H1 (cell line): ENCODE results near the gene TBC1D9.

Experiments used
- ASH2L ChIP-seq: fragments of 200-600, 300-600 bp; sonication (generic); IDR thresholded peaks from one replicate; pipeline ENCODE4 v1.7.1; 2017; ENCODE audit warnings: low read length
- CTCF ChIP-seq, 3 experiments: IDR thresholded peaks; 1 replicate in 2 of 3; 2 replicates in 1 of 3; pipeline versions ENCODE4 v1.5.1 to v1.6.1; 2011; ENCODE audit warnings: low read length in 3 of 3, mild to moderate bottlenecking in 3 of 3, inconsistent platforms in 2 of 3, low read depth in 1 of 3, moderate library complexity in 1 of 3; ENCODE audit not compliant: insufficient read depth in 1 of 3; ENCODE audit errors: control extremely low read depth in 1 of 3
- EGR1 ChIP-seq: IDR thresholded peaks from 2 replicates; pipeline ENCODE4 v1.6.1; 2011; ENCODE audit warnings: low read depth, low read length, borderline replicate concordance
- EZH2 ChIP-seq: fragments of 200-600 bp; sonication (generic); IDR thresholded peaks from 2 replicates; pipeline ENCODE4 v1.7.1; 2012; ENCODE audit warnings: low read depth, mild to moderate bottlenecking, moderate library complexity, low read length, inconsistent platforms; ENCODE audit not compliant: severe bottlenecking
- JUND ChIP-seq: IDR thresholded peaks from 2 replicates; pipeline ENCODE4 v1.6.1; 2011; ENCODE audit warnings: mild to moderate bottlenecking, improper control_type of control experiment, low read length
- KDM1A ChIP-seq: fragments of 200-600, 300-600 bp; sonication (generic); IDR thresholded peaks from 2 replicates; pipeline ENCODE4 v1.7.1; 2016; ENCODE audit warnings: mild to moderate bottlenecking, low read length, borderline replicate concordance
- KDM5A ChIP-seq: fragments of 200-600 bp; IDR thresholded peaks from 2 replicates; pipeline ENCODE4 v1.7.1; 2012; ENCODE audit warnings: mild to moderate bottlenecking, low read length, inconsistent platforms, mixed read lengths
- POLR2AphosphoS5 ChIP-seq: IDR thresholded peaks from 2 replicates; pipeline ENCODE4 v1.6.1; 2011; ENCODE audit warnings: low read depth, low read length
- SRF ChIP-seq: IDR thresholded peaks from 2 replicates; pipeline ENCODE4 v1.6.1; 2011; ENCODE audit warnings: mild to moderate bottlenecking, low read depth, low read length, moderate library complexity
- TCF12 ChIP-seq: IDR thresholded peaks from 2 replicates; pipeline ENCODE4 v1.6.1; 2011; ENCODE audit warnings: low read depth, mild to moderate bottlenecking, low read length
- TEAD4 ChIP-seq: IDR thresholded peaks from 2 replicates; pipeline ENCODE4 v1.6.1; 2012; ENCODE audit warnings: low read depth, low read length, inconsistent platforms, mixed read lengths
- USF2 ChIP-seq: IDR thresholded peaks from 2 replicates; pipeline ENCODE4 v1.6.1; 2011; ENCODE audit warnings: low read length, improper control_type of control experiment

GRCh38 chr4:140690093-140690492 lies 66.1 kb downstream of the TBC1D9 start:
- TF ChIP-seq CTCF (IDR thresholded peaks at IDR 0.05; ENCODE audit: control extremely low read depth in 1 of 3, insufficient read depth in 1 of 3, low read depth in 1 of 3, low read length in 3 of 3) (no peak), ASH2L (no peak), KDM1A (no peak), JUND (no peak), EZH2 (no peak), EGR1 (no peak), KDM5A (no peak), POLR2AphosphoS5 (no peak), TCF12 (no peak), SRF (no peak), TEAD4 (no peak), USF2 (no peak)
